ENCODE data around the gene NME5. TPM values are rescaled to one million over a fixed set of nuclear protein-coding genes. Genes with fewer than 3 reads are reported as not detected.

Gene NME5
- total and polyA plus RNA-seq, 9 donors = 3.6 to 16.2 (median 6.2) TPM

GRCh38 chr5:138180841-138181240, 41.6 kb upstream of the NME5 start:
- 88 to 94% (median 90%) methylated on average over 5 of the region's 5 CpGs for whole genome bisulfite sequencing, 3 donors
- no peaks in the 10 kb centered on the region for H3K27me3 ChIP-seq
- no peak overlapping the region for H3K27ac ChIP-seq
- intact Hi-C loops (cut with DNase I) = no loop called here
- H3K9me3 ChIP-seq = no peaks in the 10 kb centered on the region
- H3K36me3 ChIP-seq = no peaks in the 10 kb centered on the region
- TF ChIP-seq EP300 (IDR thresholded peaks at IDR 0.05) (no peak), POLR2A (IDR thresholded peaks at IDR 0.05) (no peak), CTCF (IDR thresholded peaks at IDR 0.05) (no peak)
- H3K4me1 ChIP-seq (ENCODE audit: insufficient read depth) = peaks cover 5% of the 10 kb centered on the region
- no peak for DNase-seq
- H3K4me3 ChIP-seq = no peak overlapping the region

GRCh38 chr5:138180183-138180782, 41.1 kb upstream of the NME5 start:
- TF ChIP-seq CTCF (IDR thresholded peaks at IDR 0.05) = no peak
- TF ChIP-seq EP300 (IDR thresholded peaks at IDR 0.05) = no peak
- no peak for TF ChIP-seq POLR2A (IDR thresholded peaks at IDR 0.05)
- H3K27ac ChIP-seq = no peak overlapping the region
- DNase-seq = no peak
- H3K9me3 ChIP-seq = no peaks in the 10 kb centered on the region
- intact Hi-C loops (cut with DNase I) = no loop called here
- WGBS, 3 donors = 73 to 74% (median 73%) methylated on average over 5 of the region's 5 CpGs
- H3K4me3 ChIP-seq = no peak overlapping the region
- H3K36me3 ChIP-seq = no peaks in the 10 kb centered on the region
- H3K27me3 ChIP-seq = no peaks in the 10 kb centered on the region
- H3K4me1 ChIP-seq (ENCODE audit: insufficient read depth) = peaks cover 5% of the 10 kb centered on the region

- 1% methylated on average over 23 of the region's 23 CpGs for WGBS, 3 donors
These were observed 40.1 kb upstream of the NME5 start for GRCh38 chr5:138179277-138179857.

GRCh38 chr5:138178516-138179276, 39.5 kb upstream of the NME5 start, which contains the start of the genes BRD8 and KIF20A:
Gene BRD8 (minus strand): TSS chr5:138178630. CDS start chr5:138178614, 16 bp downstream.
Gene KIF20A (plus strand): TSS chr5:138179112. CDS start chr5:138179681, 569 bp downstream.
- 0 to 1% (median 0%) methylated on average over 41 of the region's 41 CpGs for WGBS, 3 donors
- intact Hi-C loops (cut with DNase I) = no loop called here
- no peak for TF ChIP-seq CTCF (IDR thresholded peaks at IDR 0.05)
- TF ChIP-seq POLR2A (IDR thresholded peaks at IDR 0.05) = peak; percentile 50
- peak; percentile 36 for TF ChIP-seq EP300 (IDR thresholded peaks at IDR 0.05)
- Histone ChIP-seq H3K4me3 (peak within 1 kb of the TSS; percentile 54), H3K4me1 (ENCODE audit: insufficient read depth) (peaks cover 5% of the 10 kb centered on the region), H3K27ac (peak within 1 kb of the TSS; percentile 5 to 88), H3K9me3 (no peaks in the 10 kb centered on the region), H3K27me3 (no peaks in the 10 kb centered on the region), H3K36me3 (no peaks in the 10 kb centered on the region)
- peak; percentile 88 to 96 (median 93) for DNase-seq

More at GRCh38 chr5:138179277-138179857, 40.1 kb upstream of the NME5 start:
- no peaks in the 10 kb centered on the region for H3K36me3 ChIP-seq
- no peaks in the 10 kb centered on the region for H3K27me3 ChIP-seq
- intact Hi-C loops (cut with DNase I) = no loop called here
- no peaks in the 10 kb centered on the region for H3K9me3 ChIP-seq
- peak overlapping the region; percentile 54 for H3K4me3 ChIP-seq
- no peak for DNase-seq
- no peak overlapping the region for H3K27ac ChIP-seq
- H3K4me1 ChIP-seq (ENCODE audit: insufficient read depth) = peaks cover 5% of the 10 kb centered on the region
- TF ChIP-seq EP300 (IDR thresholded peaks at IDR 0.05) = no peak
- no peak for TF ChIP-seq CTCF (IDR thresholded peaks at IDR 0.05)
- TF ChIP-seq POLR2A (IDR thresholded peaks at IDR 0.05) = no peak
